Activated CD8-positive, alpha-beta memory T cell treated with anti-CD3 and anti-CD28 coated beads, Interleukin-2, amount 50 U/mL, for 48 hours (primary cell): Measurements from ENCODE around the gene PEX7.
"Not testable (repeated sequence)": the region's sequence is repeated elsewhere in the genome, so short reads cannot be mapped to it uniquely, and the experiment has no call there.

Source experiments
- DNase-seq: peaks from one replicate; pipeline ENCODE4 v3.0.0-alpha.2; 2020

The PEX7 gene

DNA sequence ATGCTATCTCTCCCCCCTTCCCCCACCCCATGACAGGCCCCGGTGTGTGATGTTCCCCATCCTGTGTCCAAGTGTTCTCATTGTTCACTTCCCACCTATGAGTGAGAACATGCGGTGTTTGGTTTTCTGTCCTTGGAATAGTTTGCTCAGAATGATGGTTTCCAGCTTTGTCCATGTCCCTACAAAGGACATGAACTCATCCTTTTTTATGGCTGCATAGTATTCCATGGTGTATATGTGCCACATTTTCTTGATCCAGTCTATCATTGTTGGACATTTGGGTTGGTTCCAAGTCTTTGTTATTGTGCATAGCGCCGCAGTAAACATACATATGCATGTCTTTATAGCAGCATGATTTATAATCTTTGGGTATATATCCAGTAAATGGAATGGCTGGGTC lies 24.1 kb downstream of the PEX7 start:
- DNase-seq, result not testable (repeated sequence)

DNA sequence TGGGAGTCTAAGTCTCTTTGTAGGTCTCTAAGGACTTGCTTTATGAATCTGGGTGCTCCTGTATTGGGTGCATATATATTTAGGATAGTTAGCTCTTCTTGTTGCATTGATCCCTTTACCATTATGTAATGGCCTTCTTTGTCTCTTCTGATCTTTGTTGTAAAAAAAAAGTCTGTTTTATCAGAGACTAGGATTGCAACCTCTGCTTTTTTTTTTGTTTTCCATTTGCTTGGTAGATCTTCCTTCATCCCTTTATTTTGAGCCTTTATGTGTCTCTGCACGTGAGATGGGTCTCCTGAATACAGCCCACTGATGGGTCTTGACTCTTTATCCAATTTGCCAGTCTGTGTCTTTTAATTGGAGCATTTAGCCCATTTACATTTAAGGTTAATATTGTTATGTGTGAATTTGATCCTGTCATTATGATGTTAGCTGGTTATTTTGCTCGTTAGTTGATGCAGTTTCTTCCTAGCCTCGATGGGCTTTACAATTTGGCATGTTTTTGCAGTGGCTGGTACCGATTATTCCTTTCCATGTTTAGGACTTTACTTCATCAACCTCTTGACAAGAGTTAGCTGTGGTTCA lies 27.7 kb downstream of the PEX7 start:
- DNase-seq, result not testable (repeated sequence)

DNA sequence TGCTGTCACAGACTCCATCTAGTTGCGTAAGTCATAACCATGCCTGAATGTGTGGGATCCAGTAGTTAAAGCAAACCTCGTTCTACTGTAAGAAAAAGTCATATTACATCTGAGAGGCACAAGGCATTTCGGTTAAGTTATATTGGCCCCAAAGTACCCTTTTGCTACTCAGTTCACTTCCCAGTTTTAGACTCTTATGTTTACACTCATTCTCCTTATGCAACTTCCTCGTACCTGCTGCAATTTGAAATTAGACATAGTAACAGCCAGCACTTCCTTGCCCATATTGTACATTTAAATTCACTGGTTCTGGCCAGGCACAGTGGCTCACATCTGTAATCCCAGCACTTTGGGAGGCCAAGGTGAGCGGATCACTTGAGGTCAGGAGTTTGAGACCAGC lies 37.0 kb downstream of the PEX7 start:
- DNase-seq, result no peak

DNA sequence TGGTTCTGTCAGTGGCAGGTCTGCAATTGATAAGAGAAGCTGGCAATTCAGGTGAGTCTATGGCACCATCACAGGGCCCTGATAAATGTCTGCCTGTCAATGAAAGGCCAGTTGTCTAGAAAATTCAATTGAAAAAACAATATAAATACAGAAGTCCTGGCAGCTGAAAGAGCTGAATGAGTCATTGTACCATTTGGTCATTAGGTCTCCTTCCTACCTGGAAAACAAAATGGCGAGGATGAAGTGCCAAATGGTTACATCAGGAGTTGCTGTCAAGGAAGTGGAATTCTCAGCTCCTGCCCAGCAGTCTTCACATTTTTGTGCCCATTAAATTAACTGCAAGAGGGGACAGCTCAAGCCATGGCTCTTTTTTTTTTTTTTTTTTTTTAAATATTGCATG lies 37.7 kb downstream of the PEX7 start:
- DNase-seq, result no peak

DNA sequence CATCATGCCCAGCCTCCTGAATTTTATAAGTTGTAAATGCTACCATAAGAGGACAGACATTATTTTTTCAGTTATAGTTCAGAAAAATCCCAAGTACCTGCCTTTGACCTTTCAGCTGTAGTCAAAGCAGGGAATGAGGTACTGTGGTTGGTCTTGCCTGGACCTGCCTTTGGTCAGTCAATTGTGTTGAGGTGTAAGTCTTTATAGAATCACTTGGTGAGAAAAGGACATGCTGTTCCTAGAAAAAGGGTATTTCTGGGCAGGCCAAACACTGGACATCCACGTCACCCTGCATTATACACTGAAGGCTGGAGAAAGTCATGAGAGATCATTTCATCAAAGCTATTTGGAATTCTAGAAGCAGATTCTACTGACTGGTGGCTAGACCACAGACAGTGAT lies 40.3 kb downstream of the PEX7 start:
- DNase-seq, result no peak

DNA sequence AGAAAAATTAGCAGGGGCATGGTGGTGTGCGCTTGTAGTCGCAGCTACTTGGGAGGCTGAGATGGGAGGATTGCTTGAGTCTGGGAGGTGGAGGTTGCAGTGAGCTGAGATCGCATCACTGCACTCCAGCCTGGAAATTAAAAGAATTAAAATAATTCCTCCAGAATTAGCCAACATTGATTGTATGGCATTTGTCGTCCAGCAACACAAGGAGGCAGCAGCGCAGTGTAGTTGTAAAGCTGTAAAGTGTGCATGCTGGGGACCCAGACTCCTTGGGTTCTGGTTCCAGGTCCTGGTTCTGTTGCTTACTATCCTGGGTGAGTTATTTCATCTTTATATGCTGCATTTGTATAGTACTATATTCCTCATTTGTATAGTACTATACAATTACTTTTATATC lies 41.4 kb downstream of the PEX7 start:
- DNase-seq, result no peak

DNA sequence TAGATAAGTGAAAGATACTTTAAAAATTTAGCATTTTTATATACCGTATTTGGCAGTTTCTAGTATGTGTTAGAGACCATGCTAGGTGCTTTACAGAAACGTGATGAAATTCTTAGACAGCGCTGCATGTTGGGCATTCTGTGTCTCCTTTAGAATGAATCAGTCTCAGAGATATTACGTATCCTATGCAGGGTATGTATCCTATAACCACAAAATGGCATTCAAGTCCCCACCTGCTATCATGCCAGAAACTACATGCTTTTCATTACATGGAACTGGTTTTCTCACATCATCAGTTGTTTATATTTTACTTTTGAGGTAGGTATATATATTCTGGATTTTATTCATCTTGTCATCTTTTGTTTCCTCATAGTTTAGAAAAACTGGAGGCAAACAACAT lies 42.3 kb downstream of the PEX7 start:
- DNase-seq, result no peak

DNA sequence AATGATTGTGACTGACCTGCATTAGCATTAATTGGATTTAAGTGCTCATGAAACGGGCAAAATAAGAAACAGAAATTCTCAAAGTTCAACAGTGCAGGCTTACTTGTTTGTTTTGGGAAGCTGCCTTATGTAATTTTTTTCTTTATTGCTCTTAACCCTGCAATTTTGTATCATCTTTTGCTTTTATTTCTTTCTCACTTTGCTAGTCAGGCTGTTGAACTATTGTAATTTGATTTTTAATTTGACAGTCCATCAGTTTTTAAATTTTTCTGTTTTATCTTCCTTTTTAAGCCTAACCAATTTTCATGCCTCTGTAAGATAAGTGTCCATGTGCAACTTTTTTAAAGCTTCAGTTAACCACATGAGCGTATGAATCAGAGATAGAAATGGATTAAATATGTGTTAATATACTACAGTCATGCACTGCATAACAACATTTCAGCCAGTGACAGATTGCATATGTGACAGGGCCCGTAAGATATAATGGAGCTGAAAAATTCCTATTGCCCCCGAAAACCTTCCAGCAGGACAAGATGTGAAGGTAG lies 44.6 kb downstream of the PEX7 start:
- no peak for DNase-seq

DNA sequence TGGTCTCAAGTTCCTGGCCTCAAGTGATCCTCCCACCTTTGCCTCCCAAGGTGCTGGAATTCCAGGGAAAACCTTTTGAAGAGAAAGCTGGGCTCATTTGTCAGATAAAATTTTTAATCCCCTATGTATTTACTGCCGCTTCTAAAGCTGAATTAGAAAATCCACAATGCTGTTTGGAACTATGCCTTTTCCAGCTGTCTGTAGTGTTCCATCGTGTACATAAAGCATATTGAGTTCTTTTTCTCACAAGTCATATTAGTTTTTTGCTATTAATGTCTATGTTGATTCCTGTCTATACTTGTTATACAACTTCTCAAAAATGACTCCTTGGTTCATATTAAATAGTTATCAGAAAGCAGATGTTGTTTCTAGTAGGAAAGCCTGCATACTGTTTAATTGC lies 47.1 kb downstream of the PEX7 start:
- DNase-seq, result no peak

DNA sequence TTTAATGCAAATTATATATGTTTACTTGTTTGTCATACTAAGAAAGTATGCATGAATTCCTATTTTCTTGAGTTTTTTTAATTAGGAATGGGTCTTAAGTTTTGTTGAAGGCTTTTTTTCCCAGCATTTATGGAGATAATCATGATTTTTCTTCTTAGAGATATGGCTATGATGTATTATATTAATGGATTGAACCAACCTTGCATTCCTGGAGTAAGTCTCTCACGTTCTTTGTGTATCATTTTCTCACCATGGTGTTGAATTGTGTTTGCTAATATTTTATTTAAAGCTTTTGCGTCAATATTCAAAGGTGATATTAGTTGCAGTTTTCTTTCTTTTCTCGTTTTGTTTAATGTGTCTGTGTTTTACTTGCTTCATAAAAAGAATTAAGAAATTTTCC lies 51.4 kb downstream of the PEX7 start:
- DNase-seq, result no peak

DNA sequence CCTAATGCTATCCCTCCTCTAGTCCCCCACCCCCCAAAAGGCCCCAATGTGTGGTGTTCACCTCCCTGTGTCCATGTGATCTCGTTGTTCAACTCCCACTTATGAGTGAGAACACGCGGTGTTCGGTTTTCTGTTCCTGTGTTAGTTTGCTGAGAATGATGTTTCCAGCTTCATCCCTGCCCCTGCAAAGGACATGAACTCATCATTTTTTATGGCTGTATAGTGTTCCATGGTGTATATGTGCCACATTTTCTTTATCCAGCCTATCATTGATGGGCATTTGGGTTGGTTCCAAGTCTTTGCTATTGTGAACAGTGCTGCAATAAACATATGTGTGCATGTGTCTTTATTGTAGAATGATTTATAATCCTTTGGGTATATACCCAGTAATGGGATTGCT lies 54.1 kb downstream of the PEX7 start:
- DNase-seq, result not testable (repeated sequence)

DNA sequence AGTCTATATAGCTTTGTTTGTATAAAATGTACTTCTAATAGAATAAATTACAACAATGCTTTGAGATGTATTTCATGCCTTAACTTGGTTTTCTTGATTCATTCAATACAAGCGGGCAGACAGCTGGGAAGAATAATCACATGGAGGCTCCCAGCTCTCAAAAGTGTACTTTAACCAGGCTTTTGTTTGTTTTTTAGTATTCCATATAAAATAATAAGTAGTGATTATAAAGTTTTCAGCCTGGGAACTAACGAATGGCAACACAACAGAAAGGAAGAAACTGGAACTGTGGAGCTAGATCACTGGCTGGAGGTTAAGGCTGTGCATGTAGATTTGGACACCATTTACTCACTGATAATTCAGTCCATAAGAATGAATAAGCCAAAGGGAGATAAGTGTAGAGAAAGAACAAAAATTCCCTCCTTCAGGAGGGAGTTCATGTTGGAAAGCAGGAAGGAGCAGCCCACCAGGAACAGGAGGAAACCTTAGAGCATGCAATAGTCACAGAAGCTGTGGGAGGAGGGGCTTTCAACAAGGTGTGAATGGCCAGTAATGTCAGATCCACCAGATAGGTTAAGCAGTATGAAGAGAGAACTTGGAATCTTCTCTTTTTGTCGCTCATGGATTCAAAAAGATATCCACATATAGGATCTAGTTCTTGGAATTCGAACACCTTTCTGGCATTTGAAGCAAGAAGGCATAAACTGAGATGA lies 58.5 kb downstream of the PEX7 start:
- DNase-seq, result no peak

DNA sequence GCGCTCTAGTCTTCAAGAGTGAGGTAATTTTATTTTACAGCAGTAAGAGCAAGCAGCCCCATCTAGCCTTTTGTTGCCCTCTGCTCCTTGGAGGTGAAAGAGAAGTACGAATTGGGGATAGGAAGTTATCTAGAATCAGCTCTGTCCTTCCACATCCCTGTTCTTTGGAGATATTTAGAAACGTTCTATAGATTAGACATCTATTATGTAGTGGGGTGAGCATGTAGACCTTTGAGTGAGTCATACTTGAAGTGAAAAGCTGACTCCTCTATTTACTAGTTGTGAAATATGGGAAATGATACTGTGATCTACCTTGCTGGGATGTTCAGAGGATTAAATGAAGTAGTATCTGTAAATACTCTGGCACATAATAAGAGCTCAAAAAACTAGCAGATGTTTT lies 63.7 kb downstream of the PEX7 start:
- no peak for DNase-seq

DNA sequence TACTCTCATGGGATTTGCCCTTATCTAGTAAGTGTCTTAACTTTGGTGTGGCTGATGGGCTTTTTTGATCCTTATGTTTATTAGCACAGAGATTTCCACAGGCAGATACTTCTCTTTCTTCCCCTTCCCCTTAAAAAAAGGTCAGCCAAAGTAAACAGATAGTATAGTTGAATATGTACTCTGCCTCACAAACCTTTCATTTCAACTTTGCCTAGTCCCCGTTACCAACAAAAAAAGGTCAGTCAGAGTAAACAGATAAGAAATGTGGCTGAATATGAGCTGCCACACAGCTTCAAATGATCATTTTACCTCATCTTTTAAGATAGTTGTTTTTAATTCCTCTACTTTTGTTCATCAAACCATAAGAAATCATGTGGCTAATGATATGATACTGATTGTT lies 65.6 kb downstream of the PEX7 start:
- no peak for DNase-seq

DNA sequence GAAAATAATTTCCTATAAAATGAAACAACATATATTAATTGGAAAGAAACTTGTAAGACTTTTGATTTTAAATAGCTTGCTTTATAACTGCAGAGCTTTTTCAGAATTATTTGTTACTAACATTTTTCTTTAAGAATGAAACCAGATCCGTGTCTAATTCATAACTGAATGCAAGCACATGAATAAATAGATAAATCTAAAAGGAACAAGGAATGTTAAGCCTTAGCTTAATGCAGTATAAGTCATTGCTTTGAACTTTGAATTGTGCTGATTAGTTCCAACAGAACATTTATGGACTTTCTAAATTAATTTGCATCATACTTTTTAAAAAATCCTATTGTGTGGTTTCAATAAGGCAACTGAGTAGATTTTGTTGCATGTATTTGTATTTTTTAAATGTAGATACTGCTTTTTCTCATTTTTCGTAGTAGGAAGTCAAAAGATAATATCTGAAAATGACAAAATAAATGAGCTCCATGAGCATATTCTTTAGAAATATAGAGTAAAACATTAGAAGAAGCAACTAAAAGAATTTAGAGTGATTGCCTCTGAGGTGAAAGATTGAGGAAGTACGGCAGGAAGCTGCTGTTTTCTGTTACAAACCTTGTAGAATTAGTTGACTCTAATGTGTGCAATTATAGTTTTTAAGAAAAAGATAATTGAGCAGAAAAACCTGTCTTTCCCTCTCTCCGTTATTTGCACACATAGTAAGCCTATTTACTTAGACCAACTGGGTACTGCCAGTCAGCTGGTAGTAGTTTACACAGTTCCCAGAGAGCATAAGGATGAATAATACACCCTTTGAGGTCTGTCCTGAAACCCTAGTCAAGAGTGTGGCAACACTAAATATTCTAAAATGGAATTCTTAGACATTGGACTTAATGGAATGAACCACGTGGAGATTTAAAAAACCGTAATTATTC lies 67.1 kb downstream of the PEX7 start:
- no peak for DNase-seq

DNA sequence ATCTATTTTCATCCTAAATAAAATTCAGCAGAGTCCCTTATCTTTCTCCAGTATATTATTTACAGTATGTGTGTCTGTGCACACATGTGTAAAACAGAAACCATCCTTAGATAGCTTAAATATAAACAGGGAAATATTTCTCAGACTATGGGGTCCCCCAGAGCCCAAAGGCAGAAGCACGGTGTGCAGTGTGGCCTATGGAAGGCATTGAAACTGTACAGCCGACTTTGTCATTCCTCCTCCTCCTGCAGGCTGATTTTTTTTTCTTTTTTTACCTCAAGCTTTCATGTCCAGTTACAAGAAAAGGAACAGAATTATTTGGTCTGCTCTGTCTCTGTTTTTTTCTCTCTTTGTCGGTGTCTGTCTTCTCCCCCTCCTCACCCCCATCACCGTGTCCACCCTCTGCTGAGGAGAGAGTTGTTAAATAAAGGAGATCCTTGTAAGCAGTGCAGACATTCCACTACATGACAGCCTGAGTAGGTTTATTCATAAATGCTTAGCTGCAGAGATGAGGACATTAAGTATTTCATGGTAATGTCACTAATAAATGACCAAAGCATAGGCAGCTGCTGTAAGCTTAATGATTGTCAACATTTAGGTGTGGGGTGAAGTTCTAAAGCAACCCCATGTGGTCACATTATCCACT lies 67.9 kb downstream of the PEX7 start:
- no peak for DNase-seq

DNA sequence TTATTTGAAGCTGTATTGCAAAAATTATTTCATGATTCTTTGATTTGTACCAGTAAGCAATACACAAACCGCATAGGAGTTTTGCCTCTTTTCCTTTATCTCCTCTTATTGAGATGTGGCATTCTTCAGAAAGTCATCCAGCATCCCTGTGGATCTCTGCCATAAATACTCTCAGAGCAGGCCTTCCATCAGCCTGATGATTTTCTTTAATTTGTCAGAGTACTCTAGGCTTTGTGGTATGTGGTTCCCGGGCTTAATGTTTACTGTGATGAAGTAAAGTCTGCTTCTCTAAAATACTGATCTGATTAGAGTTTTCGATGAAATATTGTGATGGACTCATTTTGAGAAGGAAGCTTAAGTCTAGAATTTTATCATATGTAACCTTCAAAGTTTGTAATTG lies 68.6 kb downstream of the PEX7 start:
- DNase-seq, result no peak

DNA sequence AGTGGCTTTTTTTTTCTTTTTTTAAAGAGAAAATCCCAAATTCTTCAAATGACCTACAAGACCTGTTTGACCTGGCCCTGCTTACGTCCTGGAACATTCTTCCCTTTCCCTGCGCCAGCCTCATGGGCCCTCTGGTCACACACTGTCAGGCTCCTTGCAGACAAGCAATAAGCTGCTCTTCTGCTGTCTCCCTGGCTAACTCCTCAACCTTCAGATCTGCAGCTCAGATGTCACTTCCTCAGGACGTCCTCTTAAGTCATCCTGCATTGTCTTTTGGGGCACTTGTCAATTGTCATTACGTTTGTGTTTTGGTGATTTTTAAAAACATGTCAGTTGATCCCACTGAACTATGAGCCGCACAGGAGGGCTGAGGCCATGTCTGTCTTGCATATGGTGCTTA lies 70.8 kb downstream of the PEX7 start:
- DNase-seq, result no peak

DNA sequence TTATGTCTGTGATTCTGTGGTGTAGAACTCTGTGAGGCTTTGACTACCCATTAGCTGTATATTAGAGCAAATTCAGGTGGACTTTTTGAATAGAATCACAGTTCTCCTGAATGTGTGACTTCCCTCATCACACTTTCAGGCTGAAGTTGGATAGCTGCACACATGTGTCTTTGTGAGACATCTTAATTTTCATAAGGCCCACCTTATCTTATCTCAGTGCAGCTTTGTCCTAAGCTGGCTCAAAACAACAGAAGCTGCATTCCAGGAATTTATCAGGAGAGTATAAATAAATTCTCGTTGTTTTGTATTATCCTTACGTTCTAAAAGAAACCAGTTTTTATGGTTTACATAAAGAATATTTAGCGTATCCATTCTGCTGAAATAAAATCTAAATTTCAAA lies 73.5 kb downstream of the PEX7 start:
- DNase-seq, result no peak

DNA sequence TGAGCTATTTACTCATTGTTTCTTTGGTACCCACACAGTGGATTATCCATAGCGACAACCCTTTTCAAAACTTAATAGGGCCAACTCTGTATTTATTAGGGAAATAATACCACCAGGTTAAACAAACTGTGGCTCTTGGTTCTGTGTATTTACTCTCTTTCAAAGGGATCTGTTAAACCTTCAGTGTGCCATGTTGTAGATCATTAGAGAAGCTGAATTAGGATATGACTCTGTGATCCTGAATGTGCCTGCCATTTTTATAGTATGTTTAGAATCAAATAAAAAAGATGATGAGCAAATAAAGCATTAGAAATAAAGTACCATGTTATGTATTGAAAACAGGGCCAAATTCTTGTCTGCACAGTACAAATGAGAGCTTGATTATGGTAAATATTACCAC lies 74.7 kb downstream of the PEX7 start:
- no peak for DNase-seq

DNA sequence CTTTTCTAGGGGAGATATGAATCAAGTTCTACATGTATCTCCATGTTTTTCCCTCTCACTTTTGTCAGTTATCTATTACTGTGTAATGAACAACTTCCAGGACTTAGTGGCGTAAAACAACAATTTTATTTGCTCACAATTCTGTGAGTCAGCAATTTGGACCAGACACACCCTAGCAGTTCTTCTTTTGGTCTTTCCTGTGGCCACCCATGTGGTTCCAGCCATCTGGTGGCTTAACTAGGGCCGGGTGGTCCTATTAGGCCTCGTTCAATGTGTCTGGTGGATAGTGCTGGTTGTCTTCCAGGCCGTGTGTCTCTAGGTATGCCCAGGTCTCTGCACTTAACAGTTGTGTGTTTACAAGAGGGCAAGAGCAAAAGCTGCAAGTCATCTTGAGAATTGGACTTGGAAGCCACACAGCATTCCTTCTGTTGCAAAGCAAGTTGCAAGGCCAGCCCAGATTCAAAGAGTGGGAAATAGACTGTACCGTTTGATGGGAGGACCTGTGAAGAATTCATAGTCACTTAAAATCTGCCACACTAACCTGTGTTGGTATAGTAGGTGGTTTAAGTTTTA lies 78.9 kb downstream of the PEX7 start:
- no peak for DNase-seq

DNA sequence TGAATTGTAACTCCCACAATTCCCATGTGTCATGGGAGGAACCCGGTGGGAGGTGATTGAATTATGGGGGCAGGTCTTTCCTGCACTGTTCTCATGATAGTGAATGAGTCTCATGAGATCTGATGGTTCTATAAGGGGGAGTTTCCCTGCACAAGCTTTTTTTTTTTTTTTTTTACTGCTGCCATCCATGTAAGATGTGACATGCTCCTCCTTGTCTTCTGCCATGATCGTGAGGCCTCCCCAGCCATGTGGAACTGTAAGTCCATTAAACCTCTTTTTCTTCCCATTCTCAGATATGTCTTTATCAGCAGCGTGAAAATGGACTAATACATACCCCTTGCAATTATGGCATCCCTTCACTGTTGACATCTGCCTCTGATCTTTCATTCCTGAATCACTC lies 82.1 kb downstream of the PEX7 start:
- not testable (repeated sequence) for DNase-seq

DNA sequence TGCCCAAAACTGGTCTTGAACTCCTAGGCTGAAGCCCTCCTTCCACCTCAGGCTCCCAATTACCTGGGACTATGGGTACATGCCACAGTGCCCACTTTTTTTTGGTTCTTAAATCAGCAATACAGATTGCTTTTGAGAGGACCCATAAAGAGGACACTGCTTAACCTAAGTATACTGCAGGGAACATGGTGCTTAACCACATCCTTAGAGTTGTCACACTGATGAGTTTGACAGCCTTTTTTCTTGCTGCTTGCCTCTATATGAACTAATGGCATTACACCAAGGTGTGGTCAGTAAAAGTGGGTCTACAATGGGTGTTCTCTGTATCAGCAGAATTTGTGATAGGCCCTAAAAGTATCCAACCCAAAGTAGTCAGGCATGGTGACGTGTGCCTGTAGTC lies 92.6 kb downstream of the PEX7 start:
- no peak for DNase-seq
